AG09309 (cell line): ENCODE measurements around the gene CCDC87.

Experiments used
- DNase-seq: peaks from one replicate; pipeline ENCODE4 v3.0.0-alpha.2; 2010; ENCODE audit warnings: low read depth
- H3K4me3 ChIP-seq: 2 replicates; pipeline ENCODE4 v1.5.1; 2011; ENCODE audit warnings: mild to moderate bottlenecking, low read depth, low read length, moderate library complexity; ENCODE audit not compliant: control insufficient read depth
- CTCF ChIP-seq: IDR thresholded peaks from 2 replicates; pipeline ENCODE4 v1.5.1; 2011; ENCODE audit warnings: mild to moderate bottlenecking, low read depth, low read length, inconsistent platforms; ENCODE audit not compliant: insufficient read depth, control insufficient read depth; ENCODE audit errors: missing control alignments

The CCDC87 gene

DNA sequence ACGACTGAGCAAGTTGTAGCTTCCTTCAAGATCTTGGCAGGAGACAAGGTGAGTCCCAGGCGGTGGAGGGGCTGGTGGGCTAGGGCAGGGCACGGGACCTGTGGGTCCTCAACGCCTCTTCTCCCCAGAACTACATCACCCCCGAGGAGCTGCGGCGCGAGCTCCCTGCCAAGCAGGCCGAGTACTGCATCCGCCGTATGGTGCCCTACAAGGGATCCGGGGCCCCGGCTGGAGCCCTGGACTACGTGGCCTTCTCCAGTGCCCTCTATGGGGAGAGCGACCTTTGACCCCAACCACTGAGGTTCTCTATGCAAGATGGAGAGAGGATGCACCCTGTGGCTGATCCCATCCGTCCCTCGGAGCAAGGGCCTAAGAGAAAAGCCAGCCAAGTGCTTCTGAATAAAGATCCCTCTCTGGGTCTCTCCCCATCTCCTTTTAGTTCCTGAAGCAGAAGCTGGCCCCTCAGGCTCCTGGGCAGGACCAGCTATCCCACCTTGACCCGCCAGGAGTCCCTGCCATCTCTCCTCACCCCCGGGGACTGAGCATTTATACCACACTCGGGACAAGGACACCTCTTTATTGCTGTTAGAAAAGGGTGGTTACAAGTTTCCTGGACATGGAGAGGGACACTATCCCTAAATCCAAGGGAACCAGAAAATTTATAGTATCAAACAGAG lies 29.8 kb downstream of the CCDC87 start:
- H3K4me3 ChIP-seq, result no peak overlapping the region
- no peak for DNase-seq
- TF ChIP-seq CTCF, result no peak

GRCh38 chr11:66562275-66562674 lies 30.6 kb downstream of the CCDC87 start:
- no peak for DNase-seq
- H3K4me3 ChIP-seq, result no peak overlapping the region
- TF ChIP-seq CTCF, result no peak

DNA sequence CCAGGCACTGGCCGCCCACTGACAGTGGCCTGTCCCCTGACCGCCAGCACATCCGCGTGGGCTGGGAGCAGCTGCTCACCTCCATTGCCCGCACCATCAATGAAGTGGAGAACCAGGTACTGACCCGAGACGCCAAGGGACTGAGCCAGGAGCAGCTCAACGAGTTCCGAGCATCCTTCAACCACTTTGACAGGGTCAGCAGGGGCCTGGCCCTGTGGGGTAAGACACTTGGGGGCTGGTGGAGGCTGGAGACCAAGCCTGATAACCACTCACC lies 31.0 kb downstream of the CCDC87 start:
- no peak overlapping the region for H3K4me3 ChIP-seq
- no peak for TF ChIP-seq CTCF
- DNase-seq, result no peak

- no peak overlapping the region for H3K4me3 ChIP-seq
- no peak for DNase-seq
- TF ChIP-seq CTCF, result no peak
These were observed 31.5 kb downstream of the CCDC87 start for GRCh38 chr11:66561178-66561974.

GRCh38 chr11:66559866-66560676 lies 32.8 kb downstream of the CCDC87 start:
- H3K4me3 ChIP-seq, result no peak overlapping the region
- TF ChIP-seq CTCF, result no peak
- no peak for DNase-seq

GRCh38 chr11:66559142-66559865 lies 33.6 kb downstream of the CCDC87 start:
- no peak overlapping the region for H3K4me3 ChIP-seq
- TF ChIP-seq CTCF, result no peak
- DNase-seq, result no peak
